Right lobe of liver (tissue), 6 donors: Measurements from ENCODE around the gene RYR3. TPM values are rescaled to one million over a fixed set of nuclear protein-coding genes. Genes with fewer than 3 reads are reported as not detected.

ENCODE experiments used
- ATAC-seq, 4 donors: fragments of 200-7000 bp; cut with Tn5 transposase; one replicate each; pipeline ENCODE4 v1.9.1; 2020; ENCODE audit warnings: mild to moderate bottlenecking in 4 of 4, moderate library complexity in 4 of 4
- DNase-seq, 3 donors: peaks; one replicate each; pipeline ENCODE4 v3.0.0-alpha.2; 2020
- H3K27ac ChIP-seq, 3 donors: fragments of 200-600 bp; one replicate each; pipeline ENCODE4 v1.8.0; 2022
- H3K27me3 ChIP-seq, 2 donors: fragments of 200-600 bp; one replicate each; pipeline ENCODE4 v1.8.0; 2022
- H3K36me3 ChIP-seq, 4 donors: fragments of 200-600 bp; sonication (generic) in 1 of 4; one replicate each; pipeline versions ENCODE4 v1.5.1 to v1.8.0; 2017 to 2022; ENCODE audit warnings: control low read depth in 1 of 4
- H3K4me1 ChIP-seq, 4 donors: fragments of 200-600 bp; sonication (generic) in 1 of 4; one replicate each; pipeline versions ENCODE4 v1.5.1 to v1.8.0; 2017 to 2022; ENCODE audit warnings: control low read depth in 1 of 4
- H3K4me3 ChIP-seq, 3 donors: fragments of 200-600 bp; one replicate each; pipeline ENCODE4 v1.8.0; 2022
- H3K9me3 ChIP-seq, 4 donors: fragments of 200-600 bp; sonication (generic) in 1 of 4; one replicate each; pipeline versions ENCODE4 v1.5.1 to v1.8.0; 2017 to 2022; ENCODE audit warnings: control low read depth in 1 of 4
- CTCF ChIP-seq, 4 donors: fragments of 200-600 bp in 3 of 4; fragments of 450-650 bp in 1 of 4; IDR thresholded peaks; one replicate each; pipeline versions ENCODE4 v1.5.1 to v1.8.0; 2016 to 2022; ENCODE audit warnings: antibody characterized with exemption in 4 of 4, mild to moderate bottlenecking in 2 of 4
- POLR2A ChIP-seq: fragments of 450-650 bp; IDR thresholded peaks from one replicate; pipeline ENCODE4 v1.6.1; 2017; ENCODE audit warnings: antibody characterized with exemption, mild to moderate bottlenecking
- WGBS: methylation state at CpG from one replicate; pipeline ENCODE4 v1.1.6; 2018; ENCODE audit warnings: low coverage, low lambda C conversion rate; ENCODE audit not compliant: insufficient coverage; ENCODE audit errors: missing lambda C conversion rate; 5-methylcytosine and 5-hydroxymethylcytosine counted together
- intact Hi-C, 2 donors: fragments of 100-400 bp; cut with DNase I; formaldehyde crosslinking; loops; one replicate each; pipeline versions ENCODE4 v1.11.2 to v1.14.1; 2022
- total RNA-seq, 6 experiments: library from RNA; depleted of rRNA in 2 of 6; stranded (reverse); fragments of >200 nt in 2 of 6; fragmentation: NEBNext Ultra II Directional in 3 of 6; extraction: Animal tissue kit (Norgen Biotek cat#: 25700) in 3 of 6; gene quantifications; one replicate each; pipeline versions ENCODE4 v1.1.0 to v1.2.4, GENCODE V29; 2016 to 2023
- donor health status: DM: no; HTN: yes; CAD: no.
- donor health status: DM: no; HTN: no; CAD: no.
- donor health status: DM: no; HTN: no; CAD: no.
- donor health status: DM: no; HTN: yes; CAD: no.
- donor health status: DM: no; HTN: yes; CAD: no.

Gene RYR3
- total RNA-seq, 6 experiments from 2014 or later = under 0.01 to 0.31 (median 0.05) TPM; not detected in 3

GRCh38 chr15:33670567-33670966, 359.8 kb downstream of the RYR3 start:
- intact Hi-C loops = no loop called here
- TF ChIP-seq POLR2A (no peak), CTCF (IDR thresholded peaks at IDR 0.05) (no peak)
- WGBS = 22% methylated on average over 3 of the region's 3 CpGs
- no peaks in the 10 kb centered on the region for H3K36me3 ChIP-seq
- DNase-seq (no peak), ATAC-seq (no peak)
- no peaks in the 10 kb centered on the region for H3K4me1 ChIP-seq
- no peak overlapping the region for H3K27ac ChIP-seq
- H3K27me3 ChIP-seq = peaks cover 0 to 2% of the 10 kb centered on the region in 2 donors
- H3K4me3 ChIP-seq = no peak overlapping the region
- H3K9me3 ChIP-seq = no peaks in the 10 kb centered on the region

DNA sequence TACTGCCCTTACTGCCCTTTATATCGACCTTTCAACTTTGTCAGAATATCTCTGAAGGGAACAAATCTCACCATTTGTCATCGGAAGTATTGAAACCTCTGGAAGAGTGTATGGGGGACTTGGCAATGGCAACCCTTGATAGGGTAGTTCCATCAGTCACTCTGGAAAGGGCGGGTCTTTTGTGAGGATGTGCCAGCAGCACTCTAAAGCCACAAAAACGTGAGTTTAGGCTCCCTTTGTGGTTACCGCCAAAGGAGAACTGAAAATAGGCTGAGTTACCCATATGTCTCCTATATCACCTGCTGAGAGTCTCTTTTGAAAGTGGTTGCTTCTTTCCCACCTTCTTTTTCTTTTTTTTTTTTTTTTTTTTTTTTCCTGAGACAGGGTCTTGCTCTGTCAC, 360.7 kb downstream of the RYR3 start:
- Histone ChIP-seq H3K4me1 (no peaks in the 10 kb centered on the region), H3K36me3 (no peaks in the 10 kb centered on the region), H3K9me3 (no peaks in the 10 kb centered on the region), H3K27me3 (peaks cover 0 to 3% of the 10 kb centered on the region in 2 donors), H3K27ac (no peak overlapping the region), H3K4me3 (no peak overlapping the region)
- ATAC-seq = no peak
- DNase-seq = no peak
- WGBS = 48% methylated on average over 5 of the region's 5 CpGs
- TF ChIP-seq POLR2A (no peak), CTCF (IDR thresholded peaks at IDR 0.05) (no peak)
- intact Hi-C loops = no loop called here

DNA sequence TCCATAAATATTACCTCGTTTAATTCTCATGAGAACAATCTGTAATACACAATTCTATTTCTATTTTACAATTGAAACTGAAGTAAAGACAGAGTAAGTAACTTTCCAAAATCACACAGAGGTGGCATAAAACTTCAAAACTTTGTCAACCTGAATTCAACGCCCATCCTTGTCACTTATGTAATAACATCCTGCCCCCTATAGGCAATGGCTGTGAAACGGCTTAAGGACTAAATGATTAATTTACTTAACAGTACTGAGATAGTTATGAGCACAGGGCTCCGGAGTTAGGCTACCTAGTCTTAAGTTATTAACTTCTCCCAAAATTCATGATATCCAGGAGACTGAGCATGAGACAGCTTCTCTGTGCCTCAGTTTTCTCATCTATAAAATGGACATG, 364.5 kb downstream of the RYR3 start:
- intact Hi-C loops = no loop called here
- H3K36me3 ChIP-seq = no peaks in the 10 kb centered on the region
- no peaks in the 10 kb centered on the region for H3K9me3 ChIP-seq
- DNase-seq = no peak
- H3K4me1 ChIP-seq = no peaks in the 10 kb centered on the region
- no peak overlapping the region for H3K4me3 ChIP-seq
- 19% methylated on average over 4 of the region's 4 CpGs for WGBS
- ATAC-seq = no peak
- H3K27ac ChIP-seq = no peak overlapping the region
- H3K27me3 ChIP-seq = peaks cover 0 to 3% of the 10 kb centered on the region in 2 donors
- no peak for TF ChIP-seq POLR2A
- peak; percentile 22 to 32 (median 26) for TF ChIP-seq CTCF (IDR thresholded peaks at IDR 0.05)

GRCh38 chr15:33677238-33677830, 366.6 kb downstream of the RYR3 start:
- no peak for DNase-seq
- no peaks in the 10 kb centered on the region for H3K4me1 ChIP-seq
- no peak for ATAC-seq
- no peaks in the 10 kb centered on the region for H3K9me3 ChIP-seq
- H3K36me3 ChIP-seq = no peaks in the 10 kb centered on the region
- intact Hi-C loops = no loop called here
- peaks cover 0 to 3% of the 10 kb centered on the region in 2 donors for H3K27me3 ChIP-seq
- H3K27ac ChIP-seq = no peak overlapping the region
- WGBS = 40% methylated on average over 5 of the region's 8 CpGs
- H3K4me3 ChIP-seq = no peak overlapping the region
- no peak for TF ChIP-seq CTCF (IDR thresholded peaks at IDR 0.05)

DNA sequence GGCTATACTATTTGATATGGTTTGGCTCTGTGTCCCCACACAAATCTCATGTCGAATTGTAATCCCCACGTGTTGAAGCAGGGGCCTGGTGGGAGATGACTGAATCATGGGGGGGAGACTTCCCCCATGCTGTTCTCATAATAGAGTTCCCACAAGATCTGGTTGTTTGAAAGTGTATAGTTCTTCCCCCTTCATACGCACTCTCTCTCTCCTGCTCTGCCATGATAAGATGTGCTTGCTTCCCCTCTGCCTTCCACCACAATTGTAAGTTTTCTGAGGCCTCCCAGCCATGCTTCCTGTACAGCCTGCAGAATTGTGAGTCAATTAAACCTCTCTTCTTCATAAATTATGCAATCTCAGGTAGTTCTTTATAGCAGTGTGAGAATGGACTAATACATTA, 367.4 kb downstream of the RYR3 start:
- no peaks in the 10 kb centered on the region for H3K4me1 ChIP-seq
- intact Hi-C loops = no loop called here
- no peak overlapping the region for H3K27ac ChIP-seq
- WGBS = 43% methylated on average over 2 of the region's 3 CpGs
- no peaks in the 10 kb centered on the region for H3K36me3 ChIP-seq
- H3K9me3 ChIP-seq = no peaks in the 10 kb centered on the region
- no peak for DNase-seq
- TF ChIP-seq CTCF (IDR thresholded peaks at IDR 0.05) (no peak), POLR2A (no peak)
- ATAC-seq = peak in 1 of 4 donors; percentile 41
- H3K27me3 ChIP-seq = peaks cover 0 to 3% of the 10 kb centered on the region in 2 donors
- no peak overlapping the region for H3K4me3 ChIP-seq
